ENCODE measurements around the gene LRTM1.

- TF ChIP-seq TMF1 (CRISPR knock-in tag; IDR thresholded peaks at IDR 0.05; ENCODE audit: low read depth) (no peak), EP300 (IDR thresholded peaks at IDR 0.05; ENCODE audit: low read depth in 2 of 2, low read length in 2 of 2) (no peak), EP300 (CRISPR knock-in tag; IDR thresholded peaks at IDR 0.05; ENCODE audit: borderline replicate concordance) (no peak), ZKSCAN1 (IDR thresholded peaks at IDR 0.05; ENCODE audit: low read length) (no peak), ZNF17 (CRISPR knock-in tag; IDR thresholded peaks at IDR 0.05) (no peak), NFIC (IDR thresholded peaks at IDR 0.05; ENCODE audit: low read length) (no peak), ZKSCAN8 (CRISPR knock-in tag; IDR thresholded peaks at IDR 0.05; ENCODE audit: borderline replicate concordance) (no peak), SETDB1 (CRISPR knock-in tag; IDR thresholded peaks at IDR 0.05; ENCODE audit: borderline replicate concordance) (no peak), NRL (CRISPR knock-in tag; IDR thresholded peaks at IDR 0.05; ENCODE audit: borderline replicate concordance) (no peak), PAX8 (CRISPR knock-in tag; IDR thresholded peaks at IDR 0.05; ENCODE audit: borderline replicate concordance) (no peak)
Measured at GRCh38 chr3:54915181-54915580, 12.7 kb downstream of the LRTM1 start.

All from HepG2 (cell line).